Measurements from ENCODE around the gene NKAIN2.

The NKAIN2 gene

GRCh38 chr6:124567401-124567800 is 763.7 kb downstream of the NKAIN2 start:
- DNase-seq (ENCODE audit: low read depth in 2 of 2) = no peak

GRCh38 chr6:124573953-124574352 is 770.3 kb downstream of the NKAIN2 start:
- no peak for DNase-seq (ENCODE audit: low read depth in 2 of 2)

GRCh38 chr6:124577734-124578281 is 774.1 kb downstream of the NKAIN2 start:
- no peak for DNase-seq (ENCODE audit: low read depth in 2 of 2)

GRCh38 chr6:124590001-124590400 is 786.3 kb downstream of the NKAIN2 start:
- no peak for DNase-seq (ENCODE audit: low read depth in 2 of 2)

GRCh38 chr6:124599656-124600055 is 796.0 kb downstream of the NKAIN2 start:
- DNase-seq (ENCODE audit: low read depth in 2 of 2) = no peak

- no peak for DNase-seq (ENCODE audit: low read depth in 2 of 2)
These were observed 801.1 kb downstream of the NKAIN2 start for GRCh38 chr6:124604719-124605118.

GRCh38 chr6:124607119-124607627 is 803.5 kb downstream of the NKAIN2 start:
- no peak for DNase-seq (ENCODE audit: low read depth in 2 of 2)

GRCh38 chr6:124613031-124613430 is 809.4 kb downstream of the NKAIN2 start:
- no peak for DNase-seq (ENCODE audit: low read depth in 2 of 2)

- no peak for DNase-seq (ENCODE audit: low read depth in 2 of 2)
These were observed 818.7 kb downstream of the NKAIN2 start for GRCh38 chr6:124622351-124622750.

GRCh38 chr6:124633655-124634054 is 830.0 kb downstream of the NKAIN2 start:
- no peak for DNase-seq (ENCODE audit: low read depth in 2 of 2)

GRCh38 chr6:124640432-124640831 is 836.8 kb downstream of the NKAIN2 start:
- DNase-seq (ENCODE audit: low read depth in 2 of 2) = no peak

GRCh38 chr6:124655866-124656265 is 852.2 kb downstream of the NKAIN2 start:
- no peak for DNase-seq (ENCODE audit: low read depth in 2 of 2)

- no peak for DNase-seq (ENCODE audit: low read depth in 2 of 2)
These were observed 854.4 kb downstream of the NKAIN2 start for GRCh38 chr6:124658053-124658452.

- no peak for DNase-seq (ENCODE audit: low read depth in 2 of 2)
These were observed 855.8 kb downstream of the NKAIN2 start for GRCh38 chr6:124659427-124659826.

GRCh38 chr6:124660185-124660584 is 856.5 kb downstream of the NKAIN2 start:
- DNase-seq (ENCODE audit: low read depth in 2 of 2) = no peak

GRCh38 chr6:124661097-124661661 is 857.5 kb downstream of the NKAIN2 start:
- DNase-seq (ENCODE audit: low read depth in 2 of 2) = no peak

GRCh38 chr6:124668028-124668427 is 864.4 kb downstream of the NKAIN2 start:
- DNase-seq (ENCODE audit: low read depth in 2 of 2) = no peak

GRCh38 chr6:124669713-124670480 is 866.2 kb downstream of the NKAIN2 start:
- DNase-seq (ENCODE audit: low read depth in 2 of 2) = no peak

- DNase-seq (ENCODE audit: low read depth in 2 of 2) = no peak
These were observed 867.1 kb downstream of the NKAIN2 start for GRCh38 chr6:124670801-124671200.

GRCh38 chr6:124671324-124671723 is 867.7 kb downstream of the NKAIN2 start:
- no peak for DNase-seq (ENCODE audit: low read depth in 2 of 2)

- DNase-seq (ENCODE audit: low read depth in 2 of 2) = no peak
These were observed 870.4 kb downstream of the NKAIN2 start for GRCh38 chr6:124674042-124674441.

- DNase-seq (ENCODE audit: low read depth in 2 of 2) = no peak
These were observed 872.4 kb downstream of the NKAIN2 start for GRCh38 chr6:124676033-124676432.

GRCh38 chr6:124677874-124678273 is 874.2 kb downstream of the NKAIN2 start:
- no peak for DNase-seq (ENCODE audit: low read depth in 2 of 2)

Measured in stimulated activated CD8-positive, alpha-beta memory T cell treated with anti-CD3 and anti-CD28 coated beads, Interleukin-7, amount 100 ng/mL, for 1 hour (primary cell).